Measurements from ENCODE around the gene LTBP2. TPM values are rescaled to one million over a fixed set of nuclear protein-coding genes. Genes with fewer than 3 reads are reported as not detected.
"Not testable (repeated sequence)": the region's sequence is repeated elsewhere in the genome, so short reads cannot be mapped to it uniquely, and the experiment has no call there.

The LTBP2 gene
- total RNA-seq, 1 donor from 2014 or later = 22.7 TPM

GRCh38 chr14:74554742-74555362 lies 57.2 kb downstream of the LTBP2 start:
- DNase-seq (ENCODE audit: low read depth in 2 of 2) = no peak

GRCh38 chr14:74552623-74553022 lies 59.4 kb downstream of the LTBP2 start:
- DNase-seq (ENCODE audit: low read depth in 2 of 2) = peak; percentile 52 to 80

GRCh38 chr14:74551431-74552371 lies 60.3 kb downstream of the LTBP2 start:
- DNase-seq (ENCODE audit: low read depth in 2 of 2) = no peak

GRCh38 chr14:74551001-74551400 lies 61.0 kb downstream of the LTBP2 start:
- DNase-seq (ENCODE audit: low read depth in 2 of 2) = no peak

DNA sequence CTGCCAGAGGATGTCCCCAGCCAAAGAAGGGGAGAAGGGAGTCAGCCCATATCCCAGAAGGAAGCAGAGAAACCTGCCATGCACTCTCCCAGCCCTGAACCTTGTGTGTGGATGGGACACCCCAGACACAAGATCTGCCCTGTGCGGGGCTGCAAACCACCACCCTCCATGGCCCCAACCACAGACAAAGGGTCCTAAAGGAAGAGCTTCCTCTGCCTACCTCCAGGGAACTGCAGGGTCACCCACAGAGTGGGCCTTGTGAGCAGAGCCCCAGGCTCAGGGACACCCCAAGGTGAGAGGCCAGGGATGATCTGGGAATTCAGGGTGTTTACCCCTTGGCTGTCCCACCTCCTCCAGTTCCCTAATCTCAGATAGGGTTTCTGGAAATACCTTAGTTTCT lies 62.0 kb downstream of the LTBP2 start:
- no peak for DNase-seq (ENCODE audit: low read depth in 2 of 2)

- DNase-seq (ENCODE audit: low read depth in 2 of 2) = no peak
Measured at GRCh38 chr14:74549588-74549987, 62.4 kb downstream of the LTBP2 start.

GRCh38 chr14:74548881-74549280 lies 63.2 kb downstream of the LTBP2 start:
- peak; percentile 24 to 39 for DNase-seq (ENCODE audit: low read depth in 2 of 2)

DNA sequence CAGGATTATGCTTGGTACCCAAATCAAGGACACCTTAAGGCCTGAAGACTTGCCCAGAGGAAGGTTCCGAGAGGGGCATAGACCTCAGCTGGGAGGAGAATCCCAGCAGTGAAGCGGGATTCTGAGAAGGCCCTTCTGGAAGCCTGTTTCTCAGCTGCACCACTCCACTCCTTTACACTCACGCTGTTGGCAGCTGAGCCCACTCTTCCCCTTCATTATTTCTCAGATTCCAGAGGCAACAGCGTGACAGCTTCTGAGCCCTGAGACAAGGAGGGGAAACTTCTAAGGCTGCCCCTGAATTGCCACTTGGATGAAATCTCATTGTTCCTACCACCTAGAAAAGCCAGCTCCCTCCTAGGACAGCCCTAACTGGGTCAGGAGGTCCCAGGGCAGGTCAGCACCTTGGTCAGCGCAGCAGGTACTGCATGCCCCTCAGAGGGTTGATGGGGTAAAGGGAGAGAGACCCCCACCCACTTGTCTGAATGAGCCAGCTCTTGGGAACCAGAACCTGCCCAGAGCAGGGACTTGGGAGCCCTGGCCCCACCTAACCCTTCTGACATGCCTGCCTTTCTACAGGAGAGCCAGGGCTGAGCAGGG lies 64.6 kb downstream of the LTBP2 start:
- DNase-seq (ENCODE audit: low read depth in 2 of 2) = no peak

DNA sequence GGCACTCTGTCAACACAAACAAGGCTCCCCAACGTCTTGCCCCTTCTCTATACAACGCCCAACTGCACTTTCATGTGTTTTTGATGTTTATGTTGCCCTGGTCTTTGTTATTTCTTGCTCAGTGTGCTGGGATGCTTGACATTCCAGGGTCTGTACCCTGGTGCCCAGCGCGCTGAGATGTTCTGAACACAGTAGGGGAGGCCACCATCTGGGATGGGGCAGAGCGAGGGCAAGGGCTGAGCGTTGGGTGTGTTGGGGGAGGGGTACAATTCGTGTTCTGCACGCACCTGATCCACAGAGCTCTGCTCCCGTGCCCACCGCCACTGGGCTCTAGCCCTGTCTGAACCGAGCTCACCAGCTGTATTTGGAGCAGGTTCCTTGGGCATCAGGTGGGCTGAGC lies 65.6 kb downstream of the LTBP2 start:
- DNase-seq (ENCODE audit: low read depth in 2 of 2) = no peak

DNA sequence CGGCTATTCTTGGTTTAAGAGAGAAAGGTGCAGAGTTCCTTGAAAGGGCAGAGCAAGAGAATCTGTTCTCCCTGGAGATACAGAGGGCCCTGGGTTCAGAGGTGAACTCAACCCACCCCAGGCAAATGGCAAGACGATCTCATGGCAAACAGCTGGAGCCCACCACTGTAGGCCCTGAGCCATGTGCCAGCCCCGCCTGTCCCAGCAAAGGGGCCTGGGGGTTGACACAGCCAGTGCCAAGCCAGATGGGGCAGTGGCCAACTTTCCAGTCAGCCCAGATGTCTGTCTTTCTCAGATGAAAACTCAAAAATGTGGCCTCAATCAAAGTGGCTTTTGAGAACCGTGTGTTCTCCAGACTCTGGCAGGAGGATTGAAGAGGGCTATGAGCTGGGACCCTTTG lies 66.7 kb downstream of the LTBP2 start:
- no peak for DNase-seq (ENCODE audit: low read depth in 2 of 2)

GRCh38 chr14:74543771-74544438 lies 68.1 kb downstream of the LTBP2 start:
- no peak for DNase-seq (ENCODE audit: low read depth in 2 of 2)

DNA sequence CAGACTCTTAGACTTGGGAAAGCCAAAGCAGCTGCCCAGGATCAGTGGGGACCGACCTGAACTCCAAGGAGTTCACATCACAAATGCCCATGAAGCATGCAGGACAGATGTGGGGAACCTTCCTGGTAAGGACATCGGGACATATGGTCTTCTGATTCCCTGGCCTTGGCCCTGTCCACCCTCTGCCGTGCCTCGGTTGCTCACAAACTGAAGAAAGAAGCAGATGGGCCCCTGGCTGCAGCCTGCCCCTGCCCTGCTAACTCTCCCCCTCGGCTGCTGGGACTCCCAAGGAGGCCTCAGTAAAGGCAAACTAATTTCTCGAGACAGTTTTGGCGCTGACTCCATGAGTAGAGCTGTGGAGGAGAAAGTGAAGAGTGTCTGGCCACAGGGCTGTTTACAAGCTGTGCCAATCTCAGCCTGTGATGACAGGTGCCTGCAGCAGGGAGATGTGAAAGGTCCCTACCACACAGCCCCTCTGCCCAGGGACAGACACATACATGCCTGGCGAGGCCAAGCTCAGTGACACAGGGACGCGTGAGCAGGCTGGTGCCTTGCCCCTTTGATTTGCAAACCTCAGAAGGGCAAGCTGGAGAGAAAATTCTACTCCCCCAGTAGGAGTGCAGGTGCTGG lies 69.9 kb downstream of the LTBP2 start:
- no peak for DNase-seq (ENCODE audit: low read depth in 2 of 2)

GRCh38 chr14:74541225-74541624 lies 70.8 kb downstream of the LTBP2 start:
- no peak for DNase-seq (ENCODE audit: low read depth in 2 of 2)

DNA sequence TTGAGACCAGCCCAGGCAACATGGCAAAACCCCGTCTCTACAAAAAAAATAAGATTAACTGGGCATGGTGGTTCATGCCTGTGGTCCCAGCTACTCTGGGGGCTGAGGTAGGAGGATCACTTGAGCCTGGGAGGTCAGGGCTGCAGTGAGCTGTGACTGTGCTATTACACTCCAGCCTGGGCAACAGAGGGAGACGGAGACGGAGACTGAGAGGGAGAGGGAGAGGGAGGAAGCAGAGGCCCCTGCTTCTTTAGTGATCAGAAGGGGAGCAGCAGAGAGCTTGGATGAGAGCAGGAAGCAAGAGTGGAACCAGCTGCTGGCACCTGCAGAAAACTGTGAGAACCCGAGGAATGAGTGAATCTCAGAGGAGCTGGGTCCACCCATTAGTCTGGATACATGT lies 72.5 kb downstream of the LTBP2 start:
- no peak for DNase-seq (ENCODE audit: low read depth in 2 of 2)

DNA sequence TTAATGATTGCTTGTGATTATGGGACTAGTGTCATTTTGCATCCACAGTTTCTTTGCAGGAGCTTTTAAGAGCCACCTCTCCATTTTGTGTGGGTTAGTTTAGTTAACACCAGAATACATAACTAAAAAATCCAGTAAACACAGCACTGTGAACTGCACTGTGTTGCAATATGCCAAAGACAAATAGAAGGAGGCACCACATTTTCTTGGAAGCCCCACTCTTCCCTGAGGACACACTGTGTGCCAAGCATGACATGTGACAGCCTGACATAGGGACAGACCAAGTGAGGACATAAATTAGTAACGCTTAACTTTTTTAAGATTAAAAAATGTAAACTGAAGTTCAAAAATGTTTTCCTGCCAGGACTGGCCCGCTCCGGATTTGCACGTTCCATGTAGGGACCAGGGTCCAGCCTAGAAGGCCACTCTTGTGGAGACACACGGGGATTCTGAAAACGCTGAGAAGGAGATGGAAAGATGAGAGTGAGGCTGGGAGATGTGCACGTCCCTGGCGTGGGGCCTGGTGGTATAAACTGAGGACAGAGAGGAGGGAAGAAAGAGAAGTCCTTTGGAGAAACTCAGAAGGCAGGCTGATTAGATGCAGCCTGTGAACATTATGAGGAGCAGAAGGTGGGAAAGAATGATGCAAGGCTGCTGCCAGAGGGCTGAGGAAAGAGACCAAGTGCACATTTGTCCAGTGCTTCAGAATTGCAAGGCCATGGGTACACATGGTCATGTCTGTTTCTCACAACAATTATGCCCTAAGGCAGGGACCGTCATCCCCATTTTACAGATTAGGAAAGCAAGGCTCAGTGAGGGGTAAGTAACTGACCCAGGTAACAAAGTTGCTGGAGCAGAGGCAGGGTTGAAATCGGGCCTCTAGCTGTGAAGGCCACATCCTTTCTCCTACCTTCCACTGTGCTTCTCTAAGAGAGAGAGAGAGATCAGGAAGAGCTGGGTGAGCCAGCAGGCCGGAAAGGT lies 73.3 kb downstream of the LTBP2 start:
- DNase-seq (ENCODE audit: low read depth in 2 of 2) = no peak

GRCh38 chr14:74536336-74536735 lies 75.7 kb downstream of the LTBP2 start:
- not testable (repeated sequence) for DNase-seq (ENCODE audit: low read depth in 2 of 2)

DNA sequence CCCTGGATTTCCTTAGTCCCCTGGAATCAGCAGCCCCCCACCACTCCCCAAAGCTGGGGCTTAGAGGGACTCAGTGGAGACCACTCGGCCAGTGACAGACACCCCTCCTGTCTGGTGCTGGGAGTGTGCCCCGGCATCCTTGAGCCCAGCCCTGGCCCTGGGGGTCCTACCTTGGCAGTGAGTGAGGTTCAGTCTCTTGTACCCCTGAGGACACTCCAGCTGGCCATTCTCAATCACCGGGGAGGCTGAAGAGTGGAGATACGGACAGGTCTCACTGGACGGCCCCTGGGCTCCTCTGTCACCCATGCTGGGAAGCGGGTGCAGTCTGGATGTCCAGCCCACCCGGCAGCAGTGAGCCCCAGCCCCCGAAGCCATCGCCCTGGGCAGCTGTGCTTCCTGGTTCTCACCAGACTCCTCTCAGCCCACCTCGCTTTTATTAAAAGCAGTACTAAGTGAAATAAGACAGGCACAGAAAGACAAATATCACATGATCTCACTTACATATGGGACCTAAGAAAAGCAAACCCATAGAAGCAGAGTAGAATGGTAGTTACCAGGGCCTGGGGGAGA lies 76.2 kb downstream of the LTBP2 start:
- DNase-seq (ENCODE audit: low read depth in 2 of 2) = no peak

DNA sequence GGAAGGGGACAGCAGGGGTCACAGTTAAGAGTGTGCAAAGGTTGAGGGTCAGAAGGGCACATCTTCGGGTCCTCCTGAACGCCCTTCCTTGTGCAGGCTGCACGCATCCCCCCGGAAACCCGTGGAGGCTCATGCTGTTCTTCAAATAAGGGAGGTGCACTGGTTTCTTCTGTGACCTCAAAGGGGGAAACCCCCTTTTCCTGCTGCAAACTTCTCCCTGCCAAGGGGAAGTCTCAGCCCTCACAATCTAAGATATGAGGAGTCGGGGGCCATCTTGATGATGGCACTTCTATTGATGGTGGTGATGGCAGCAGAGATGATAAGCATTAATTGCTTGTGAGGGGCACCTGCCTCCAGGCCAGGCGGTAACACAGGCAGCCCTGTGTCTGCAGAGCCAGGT lies 78.5 kb downstream of the LTBP2 start:
- no peak for DNase-seq (ENCODE audit: low read depth in 2 of 2)

- no peak for DNase-seq (ENCODE audit: low read depth in 2 of 2)
Measured at GRCh38 chr14:74532246-74532645, 79.8 kb downstream of the LTBP2 start.

- DNase-seq (ENCODE audit: low read depth in 2 of 2) = peak in 1 of 2 donors; percentile 21
Measured at GRCh38 chr14:74531467-74531866, 80.6 kb downstream of the LTBP2 start.
